Upper lobe of left lung (tissue), 6 donors: ENCODE measurements around the gene FAT2. TPM values are rescaled to one million over a fixed set of nuclear protein-coding genes. Genes with fewer than 3 reads are reported as not detected.

Experiments
- ATAC-seq, 2 donors: fragments of 200-7000 bp; cut with Tn5 transposase; one replicate each; pipeline ENCODE4 v1.9.1; 2022; ENCODE audit warnings: mild to moderate bottlenecking in 2 of 2, moderate library complexity in 2 of 2; ENCODE audit not compliant: low FRiP score in 2 of 2
- DNase-seq, 2 donors: peaks; one replicate each; pipeline ENCODE4 v3.0.0-alpha.2; 2019 to 2020
- H3K27ac ChIP-seq, 4 donors: fragments of 200-600 bp; sonication (generic); one replicate each; pipeline ENCODE4 v1.5.1; 2016 to 2019
- H3K27me3 ChIP-seq, 4 donors: fragments of 200-600 bp; sonication (generic); one replicate each; pipeline ENCODE4 v1.5.1; 2017 to 2019
- H3K36me3 ChIP-seq, 4 donors: fragments of 200-600 bp; sonication (generic); one replicate each; pipeline ENCODE4 v1.5.1; 2016 to 2019
- H3K4me1 ChIP-seq, 4 donors: fragments of 200-600 bp; sonication (generic); one replicate each; pipeline ENCODE4 v1.5.1; 2018 to 2019
- H3K4me3 ChIP-seq, 4 donors: fragments of 200-600 bp; sonication (generic); one replicate each; pipeline ENCODE4 v1.5.1; 2017 to 2019; ENCODE audit warnings: mild to moderate bottlenecking in 2 of 4, moderate library complexity in 1 of 4
- H3K9me3 ChIP-seq, 4 donors: fragments of 200-600 bp; sonication (generic); one replicate each; pipeline ENCODE4 v1.5.1; 2018 to 2019
- EP300 ChIP-seq, 4 donors: sonication (generic); formaldehyde crosslinking; IDR thresholded peaks; one replicate each; pipeline ENCODE4 v1.5.1; 2017; ENCODE audit warnings: antibody characterized with exemption in 4 of 4, control low read depth in 2 of 4
- POLR2A ChIP-seq, 4 donors: fragments of 450-650 bp; IDR thresholded peaks; one replicate each; pipeline ENCODE4 v1.5.1; 2016 to 2017; ENCODE audit warnings: antibody characterized with exemption in 4 of 4, mild to moderate bottlenecking in 2 of 4
- POLR2AphosphoS5 ChIP-seq, 2 donors: sonication (generic); formaldehyde crosslinking; IDR thresholded peaks; one replicate each; pipeline ENCODE4 v1.5.1; 2017; ENCODE audit warnings: antibody characterized with exemption in 2 of 2
- WGBS, 2 donors: methylation state at CpG; one replicate each; pipeline ENCODE4 v1.1.5; 2017 to 2018; 5-methylcytosine and 5-hydroxymethylcytosine counted together
- total RNA-seq, 6 donors: library from RNA; depleted of rRNA in 4 of 6; stranded (reverse); fragments of >200 nt in 4 of 6; gene quantifications; one replicate each; pipeline versions ENCODE4 v1.1.0 to v1.2.1, GENCODE V29; 2016 to 2021
- TF ChIP-seq, protein P1 (sequence below), 6 experiments: fragments of 450-650 bp in 4 of 6; fragments of 200-600 bp in 2 of 6; sonication (generic) in 2 of 6; IDR thresholded peaks; one replicate each; pipeline ENCODE4 v1.5.1; 2016 to 2019; ENCODE audit warnings: antibody characterized with exemption in 6 of 6
- donor health status: DM: no; HTN: no; CAD: no; lungs with moderate emphysema.
- donor health status: DM: no; HTN: yes; CAD: no; lungs with severe emphysema.

The FAT2 gene
- total RNA-seq, 6 donors from 2014 or later, result under 0.01 to 2.3 (median 0.06) TPM; not detected in 1

DNA sequence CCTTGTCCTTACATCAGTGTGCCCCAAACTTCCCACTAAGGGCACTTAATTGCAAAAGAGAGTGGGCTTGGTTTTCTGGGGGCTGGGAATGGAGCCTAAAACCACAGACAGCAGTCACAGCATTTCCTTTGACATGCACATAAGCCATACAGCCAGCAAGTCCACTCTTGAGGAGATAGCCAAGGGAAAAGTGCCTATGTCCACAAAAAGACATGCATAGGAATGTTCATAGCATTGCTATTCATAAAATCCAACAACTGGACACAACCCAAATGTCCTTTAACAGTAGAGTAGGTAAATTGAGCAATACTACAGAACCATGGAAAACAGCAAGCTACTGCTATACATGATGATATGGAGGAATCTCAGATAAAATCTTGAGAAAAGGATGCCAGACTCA is 11.7 kb upstream of the FAT2 start:
- no peak for ATAC-seq
- Histone ChIP-seq H3K36me3 (no peaks in the 10 kb centered on the region), H3K4me1 (no peaks in the 10 kb centered on the region), H3K27me3 (no peaks in the 10 kb centered on the region), H3K27ac (no peak overlapping the region), H3K9me3 (no peaks in the 10 kb centered on the region), H3K4me3 (no peak overlapping the region)
- no peak for DNase-seq
- no peak for TF ChIP-seq POLR2A (IDR thresholded peaks at IDR 0.05)
- no peak for TF ChIP-seq EP300 (IDR thresholded peaks at IDR 0.05)
- no peak for TF ChIP-seq POLR2AphosphoS5 (IDR thresholded peaks at IDR 0.05)
- TF ChIP-seq, protein P1, sequence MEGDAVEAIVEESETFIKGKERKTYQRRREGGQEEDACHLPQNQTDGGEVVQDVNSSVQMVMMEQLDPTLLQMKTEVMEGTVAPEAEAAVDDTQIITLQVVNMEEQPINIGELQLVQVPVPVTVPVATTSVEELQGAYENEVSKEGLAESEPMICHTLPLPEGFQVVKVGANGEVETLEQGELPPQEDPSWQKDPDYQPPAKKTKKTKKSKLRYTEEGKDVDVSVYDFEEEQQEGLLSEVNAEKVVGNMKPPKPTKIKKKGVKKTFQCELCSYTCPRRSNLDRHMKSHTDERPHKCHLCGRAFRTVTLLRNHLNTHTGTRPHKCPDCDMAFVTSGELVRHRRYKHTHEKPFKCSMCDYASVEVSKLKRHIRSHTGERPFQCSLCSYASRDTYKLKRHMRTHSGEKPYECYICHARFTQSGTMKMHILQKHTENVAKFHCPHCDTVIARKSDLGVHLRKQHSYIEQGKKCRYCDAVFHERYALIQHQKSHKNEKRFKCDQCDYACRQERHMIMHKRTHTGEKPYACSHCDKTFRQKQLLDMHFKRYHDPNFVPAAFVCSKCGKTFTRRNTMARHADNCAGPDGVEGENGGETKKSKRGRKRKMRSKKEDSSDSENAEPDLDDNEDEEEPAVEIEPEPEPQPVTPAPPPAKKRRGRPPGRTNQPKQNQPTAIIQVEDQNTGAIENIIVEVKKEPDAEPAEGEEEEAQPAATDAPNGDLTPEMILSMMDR (IDR thresholded peaks at IDR 0.05), result no peak

DNA sequence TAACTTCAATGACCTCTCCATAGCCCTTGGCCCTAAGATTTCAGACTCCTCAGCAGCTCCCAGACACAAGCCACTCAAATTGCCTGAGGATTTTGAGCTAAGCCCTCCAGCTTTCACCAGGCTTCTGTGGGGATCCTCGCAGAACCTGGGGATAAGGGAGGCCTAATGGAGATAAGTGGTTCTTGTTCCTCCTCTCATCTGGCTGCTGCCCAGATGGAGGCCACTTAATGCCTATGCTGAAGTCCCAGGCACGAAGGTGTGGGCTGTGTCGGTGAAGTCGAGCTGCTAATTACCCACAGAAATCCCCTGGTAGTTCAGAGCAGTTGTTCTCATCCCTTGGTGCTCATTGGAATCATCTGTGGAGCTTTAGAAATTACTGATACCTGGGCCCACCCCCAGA is 10.3 kb upstream of the FAT2 start:
- Histone ChIP-seq H3K9me3 (no peaks in the 10 kb centered on the region), H3K4me1 (no peaks in the 10 kb centered on the region), H3K4me3 (no peak overlapping the region), H3K27me3 (no peaks in the 10 kb centered on the region), H3K27ac (no peak overlapping the region), H3K36me3 (no peaks in the 10 kb centered on the region)
- WGBS, 2 donors, result 67 to 75% methylated on average over 1 to 4 of the region's 4 CpGs
- no peak for DNase-seq
- no peak for ATAC-seq
- TF ChIP-seq POLR2AphosphoS5 (IDR thresholded peaks at IDR 0.05) (no peak), POLR2A (IDR thresholded peaks at IDR 0.05) (no peak), EP300 (IDR thresholded peaks at IDR 0.05) (no peak)
- TF ChIP-seq, protein P1 (IDR thresholded peaks at IDR 0.05), result no peak

DNA sequence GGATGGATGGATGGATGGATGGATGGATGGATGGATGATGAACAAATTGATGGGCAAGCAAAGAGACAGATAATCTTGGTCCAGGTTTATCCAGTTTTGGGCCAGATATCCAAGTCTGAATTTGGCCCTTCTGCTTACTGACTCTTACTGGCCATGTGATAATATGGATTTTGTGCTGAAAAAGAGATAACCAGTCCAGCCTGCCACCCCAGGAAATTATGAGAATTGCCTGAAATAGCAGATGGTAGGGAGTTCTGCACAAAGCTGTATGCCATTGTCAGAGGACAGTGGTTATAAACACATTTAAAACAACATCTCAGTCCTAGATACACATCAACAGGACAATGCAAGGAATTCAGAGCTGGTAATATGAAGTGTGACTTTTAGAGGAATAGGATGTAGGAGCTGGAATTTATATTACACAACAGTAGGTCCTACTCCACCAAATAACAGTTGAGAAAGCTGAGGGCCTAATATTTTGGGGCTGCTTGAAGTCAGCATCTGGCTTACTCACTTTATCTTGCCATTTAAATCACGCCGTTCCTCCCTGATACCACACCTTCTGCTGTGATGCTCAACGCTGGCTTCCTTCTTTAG is 9.0 kb upstream of the FAT2 start:
- no peak for ATAC-seq
- Histone ChIP-seq H3K27me3 (no peaks in the 10 kb centered on the region), H3K9me3 (no peaks in the 10 kb centered on the region), H3K27ac (no peak overlapping the region), H3K4me1 (no peaks in the 10 kb centered on the region), H3K36me3 (no peaks in the 10 kb centered on the region), H3K4me3 (no peak overlapping the region)
- WGBS, 2 donors, result 96 to 100% methylated on average over 3 of the region's 3 CpGs
- TF ChIP-seq EP300 (IDR thresholded peaks at IDR 0.05) (no peak), POLR2A (IDR thresholded peaks at IDR 0.05) (no peak), POLR2AphosphoS5 (IDR thresholded peaks at IDR 0.05) (no peak)
- TF ChIP-seq, protein P1 (IDR thresholded peaks at IDR 0.05), result no peak
- DNase-seq, result no peak

DNA sequence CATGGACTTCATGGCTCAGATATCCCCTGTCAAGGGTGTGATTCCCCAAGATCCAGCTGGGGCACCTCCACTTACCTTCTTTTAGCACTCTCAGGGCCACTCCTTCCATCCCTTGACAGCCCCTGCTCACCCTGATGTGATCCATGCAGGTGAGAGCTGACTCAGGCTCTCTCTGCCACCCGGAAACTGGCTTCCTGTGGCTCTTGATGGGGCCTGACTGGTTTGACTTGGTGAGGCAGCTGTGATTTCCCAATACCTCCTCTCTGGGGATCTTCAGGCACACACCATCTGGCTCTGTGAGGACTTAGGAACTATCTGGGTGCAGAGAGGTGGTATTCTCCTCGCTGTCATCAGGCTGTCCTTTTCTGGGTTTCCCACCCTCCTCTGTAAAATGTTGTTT is 7.9 kb upstream of the FAT2 start:
- H3K4me3 ChIP-seq, result no peak overlapping the region
- ATAC-seq, result no peak
- H3K27me3 ChIP-seq, result no peaks in the 10 kb centered on the region
- H3K9me3 ChIP-seq, result no peaks in the 10 kb centered on the region
- no peak overlapping the region for H3K27ac ChIP-seq
- WGBS, 2 donors, result 37 to 60% methylated on average over 2 of the region's 2 CpGs
- peak in 1 of 2 donors; percentile 62 for DNase-seq
- TF ChIP-seq POLR2A (IDR thresholded peaks at IDR 0.05), result no peak
- TF ChIP-seq, protein P1 (IDR thresholded peaks at IDR 0.05), result no peak
- TF ChIP-seq EP300 (IDR thresholded peaks at IDR 0.05), result no peak
- no peak for TF ChIP-seq POLR2AphosphoS5 (IDR thresholded peaks at IDR 0.05)
- no peaks in the 10 kb centered on the region for H3K4me1 ChIP-seq
- H3K36me3 ChIP-seq, result no peaks in the 10 kb centered on the region

DNA sequence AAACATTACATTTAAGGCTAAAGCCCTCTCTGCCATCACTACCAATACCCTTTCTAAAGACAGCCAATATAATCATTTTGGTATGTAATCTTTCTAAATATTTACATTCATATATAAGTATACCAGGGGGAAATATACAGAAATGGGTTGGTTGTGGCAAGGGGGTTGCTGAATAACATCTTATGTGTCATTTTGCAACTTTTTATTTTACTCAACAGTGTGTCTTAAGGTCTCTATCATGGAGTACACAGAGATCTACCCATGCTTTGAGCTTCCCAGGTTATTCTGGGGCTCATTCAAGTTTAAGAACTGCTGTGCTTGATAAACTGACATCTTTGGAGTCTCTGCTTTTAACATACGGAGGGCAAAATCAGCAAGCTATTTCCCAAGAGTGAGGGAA is 7.4 kb upstream of the FAT2 start:
- H3K36me3 ChIP-seq, result no peaks in the 10 kb centered on the region
- WGBS, 2 donors, result 67% methylated on average over 1 of the region's 1 CpG
- no peak overlapping the region for H3K4me3 ChIP-seq
- TF ChIP-seq POLR2AphosphoS5 (IDR thresholded peaks at IDR 0.05) (no peak), EP300 (IDR thresholded peaks at IDR 0.05) (no peak), POLR2A (IDR thresholded peaks at IDR 0.05) (no peak)
- TF ChIP-seq, protein P1 (IDR thresholded peaks at IDR 0.05), result no peak
- H3K9me3 ChIP-seq, result no peaks in the 10 kb centered on the region
- no peaks in the 10 kb centered on the region for H3K4me1 ChIP-seq
- DNase-seq, result no peak
- H3K27ac ChIP-seq, result no peak overlapping the region
- no peaks in the 10 kb centered on the region for H3K27me3 ChIP-seq
- no peak for ATAC-seq
